Measurements from ENCODE around the gene RCC2.

RCC2 gene

DNA sequence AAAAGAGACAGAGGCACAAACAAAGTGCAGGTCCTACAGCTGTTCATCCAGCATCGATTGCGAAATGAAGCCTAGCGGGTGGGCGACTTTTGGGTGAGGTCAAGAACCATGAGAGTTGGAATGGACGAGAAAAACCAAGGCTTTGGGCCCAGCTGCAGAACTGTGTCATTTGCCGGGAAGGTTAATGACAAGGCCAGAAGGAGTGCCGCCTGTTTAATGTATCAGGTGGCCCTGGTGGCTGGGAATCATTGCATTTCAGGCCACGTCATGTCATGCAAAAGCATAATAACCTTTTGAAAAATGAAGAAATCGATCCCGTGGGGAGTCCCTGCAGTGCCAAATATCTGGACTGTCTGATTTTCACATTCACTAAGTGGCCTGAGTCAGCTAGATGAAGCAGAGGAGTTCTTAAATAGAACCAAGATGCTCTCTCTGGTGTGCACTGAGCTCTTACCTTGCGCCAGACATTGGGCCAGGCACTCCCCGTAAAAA is 8.1 kb upstream of the RCC2 start:
- in situ Hi-C loops (cut with HindIII; ENCODE audit: low sequenced_read_pairs) = no loop called here

DNA sequence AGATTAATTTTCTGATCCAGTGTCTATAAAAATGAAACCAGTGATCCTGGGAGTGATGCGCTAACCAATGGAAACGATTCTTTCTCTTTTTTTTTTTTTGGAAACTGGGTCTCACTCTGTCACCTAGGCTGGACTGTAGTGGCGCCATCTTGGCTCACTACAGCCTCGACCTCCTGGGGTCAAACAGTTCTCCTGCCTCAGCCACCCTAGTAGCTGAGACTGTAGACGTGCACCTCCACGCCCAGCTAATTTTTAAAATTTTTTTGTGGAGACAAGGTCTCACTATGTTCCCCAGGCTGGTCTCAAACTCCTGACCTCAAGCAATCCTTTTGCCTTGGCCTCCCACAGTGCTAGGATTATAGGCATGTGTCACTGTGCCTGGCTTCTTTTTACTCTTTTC is 3.4 kb upstream of the RCC2 start:
- in situ Hi-C loops (cut with HindIII; ENCODE audit: low sequenced_read_pairs) = no loop called here

DNA sequence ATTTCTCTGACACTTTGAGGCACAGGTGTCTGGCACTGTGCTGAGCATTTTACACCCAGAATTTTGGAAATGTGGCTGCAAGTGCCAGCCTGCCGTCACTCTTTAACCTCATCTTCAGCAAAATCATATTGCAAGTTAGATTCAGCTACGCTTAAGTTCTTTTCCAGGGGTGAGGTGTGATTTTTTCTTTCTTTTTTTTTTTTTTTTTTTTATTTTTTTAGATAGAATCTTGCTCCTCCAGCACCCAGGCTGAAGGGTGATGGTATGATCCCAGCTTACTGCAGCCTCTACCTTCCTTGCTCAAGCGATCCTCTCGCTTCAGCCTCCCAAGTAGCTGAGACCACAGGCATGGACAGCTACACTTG is 2.5 kb upstream of the RCC2 start:
- in situ Hi-C loops (cut with HindIII; ENCODE audit: low sequenced_read_pairs) = no loop called here

DNA sequence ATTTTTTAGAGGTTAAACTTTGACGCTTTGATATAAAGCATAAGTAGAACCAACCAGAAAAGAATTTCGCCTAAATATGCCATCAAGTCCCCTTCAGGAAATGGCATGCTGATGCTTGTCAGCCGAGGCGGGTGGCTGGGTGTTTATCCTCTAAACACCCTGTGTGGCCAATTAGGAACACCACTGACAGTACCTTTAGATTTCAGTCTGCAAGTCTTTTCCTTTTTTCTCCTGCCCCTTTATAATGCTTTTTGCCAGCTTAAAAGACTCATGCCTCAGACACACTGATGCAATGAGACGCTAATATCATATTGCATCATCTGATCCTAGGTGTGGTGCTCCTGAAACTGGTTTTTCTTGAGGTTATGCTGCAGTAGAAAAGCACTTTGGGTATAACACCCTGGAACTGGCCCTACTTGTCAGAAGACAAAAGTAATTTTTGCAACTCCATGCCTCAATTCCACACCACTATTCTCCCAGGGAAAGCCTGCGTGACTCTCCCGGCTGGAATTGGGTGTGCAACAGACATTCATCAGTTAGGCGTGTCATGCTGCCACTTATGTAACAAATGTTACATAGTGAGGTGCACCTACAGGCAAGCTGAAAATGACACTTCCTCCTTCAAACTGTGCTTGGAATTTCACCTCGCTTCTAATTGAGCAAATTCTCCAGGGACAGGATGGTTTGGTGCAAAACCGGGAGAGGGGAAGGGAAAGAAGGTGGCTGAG is 2.0 kb upstream of the RCC2 start:
- in situ Hi-C loops (cut with HindIII; ENCODE audit: low sequenced_read_pairs) = no loop called here

DNA sequence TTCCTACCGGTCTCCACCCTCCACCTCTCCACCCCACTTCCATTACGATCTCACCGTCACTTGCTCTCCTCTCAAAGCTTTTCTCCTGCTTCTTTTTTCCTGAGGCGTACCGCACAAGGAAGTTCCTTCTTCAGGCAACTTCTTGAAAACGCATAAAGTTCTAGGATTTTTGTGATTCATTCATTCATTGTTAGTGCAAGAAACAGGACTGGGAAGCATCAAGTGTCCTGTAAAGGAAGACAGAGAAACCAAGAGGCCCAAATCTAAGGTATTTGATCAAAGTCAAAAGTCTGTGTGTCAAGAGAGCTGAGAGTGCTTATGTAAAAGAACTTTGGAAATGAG is 1.3 kb upstream of the RCC2 start:
- in situ Hi-C loops (cut with HindIII; ENCODE audit: low sequenced_read_pairs) = no loop called here

DNA sequence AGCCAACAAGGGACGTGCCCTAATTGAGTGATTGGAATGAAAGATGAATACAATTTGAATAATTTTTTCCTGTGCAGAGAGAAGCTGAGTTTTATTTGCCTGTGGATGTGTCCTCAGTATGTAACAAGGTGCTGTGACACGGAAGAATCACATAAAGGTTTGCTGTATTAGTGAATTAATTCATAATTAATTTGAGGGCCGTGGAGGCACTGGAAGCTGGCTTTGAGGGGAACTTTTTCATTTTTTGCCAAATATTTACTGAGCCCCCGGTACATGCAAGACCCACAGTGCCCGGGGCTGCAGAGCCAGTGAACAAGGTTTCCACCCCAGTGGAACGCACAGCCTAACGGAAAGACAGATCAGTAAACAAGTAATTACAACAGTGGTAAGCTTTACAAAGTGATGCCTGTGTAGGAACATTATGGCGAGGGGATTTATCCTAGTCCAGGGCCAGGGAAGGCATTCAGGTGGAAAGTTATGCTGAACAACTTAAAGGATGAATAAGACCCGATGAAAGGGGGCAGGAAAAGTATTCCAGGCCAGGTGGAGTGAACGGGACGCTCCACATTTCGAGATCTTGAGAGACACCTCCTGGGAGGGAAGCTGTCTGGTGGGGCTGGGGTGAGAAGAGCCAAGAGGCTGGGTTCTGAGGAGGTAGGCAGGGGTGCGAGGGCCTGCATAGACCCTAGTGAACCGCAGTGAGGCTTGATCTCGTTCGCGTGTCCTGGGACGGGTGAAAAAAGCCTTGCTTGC is 773 bp upstream of the RCC2 start:
- in situ Hi-C loops (cut with HindIII; ENCODE audit: low sequenced_read_pairs) = no loop called here

DNA sequence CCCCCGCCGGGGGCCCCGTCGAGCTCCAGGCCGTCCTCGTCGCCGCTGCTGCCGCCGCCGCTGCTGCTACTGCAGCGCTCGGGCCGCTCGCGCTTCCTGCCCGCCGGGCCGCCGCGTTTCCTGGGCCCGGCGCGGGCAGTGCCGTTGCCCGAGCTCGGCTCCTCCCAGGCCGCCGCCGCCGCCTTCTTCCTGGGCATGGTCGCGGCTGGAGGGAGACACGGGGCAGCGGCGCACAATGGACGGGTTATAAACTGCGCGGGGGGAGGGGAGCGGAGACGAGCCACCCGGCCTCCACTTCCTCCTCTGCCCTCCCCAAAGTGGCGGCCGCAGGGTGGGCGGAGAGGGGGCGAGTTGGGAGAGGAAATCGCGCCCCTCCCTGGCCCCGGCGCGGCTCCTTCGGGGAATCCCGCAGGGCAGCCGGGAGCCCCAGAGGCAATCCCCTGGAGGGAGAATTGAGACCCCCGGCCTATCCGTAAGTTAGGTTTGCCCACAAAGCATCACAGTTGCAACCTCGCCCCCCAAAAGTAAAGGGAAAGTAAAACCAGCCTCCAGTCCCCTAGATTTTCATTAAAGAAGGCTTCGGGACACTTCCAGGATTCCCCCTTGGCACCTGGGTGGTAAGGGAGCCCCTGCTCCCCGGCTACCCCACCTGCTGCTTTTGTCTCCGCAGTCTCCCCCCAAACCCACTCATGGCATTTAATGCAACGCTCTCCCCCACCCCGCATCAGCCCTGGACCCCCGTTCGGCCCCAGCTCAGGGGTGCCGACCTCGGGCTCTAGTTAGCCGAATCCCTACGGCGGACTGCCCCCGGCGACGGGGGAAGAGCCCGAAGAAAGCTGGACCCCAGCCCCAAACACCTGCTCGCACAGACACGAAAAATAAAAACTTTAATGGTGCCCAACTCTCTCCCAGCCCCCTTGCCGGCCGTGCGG is 893 bp downstream of the RCC2 start:
- in situ Hi-C loops (cut with HindIII; ENCODE audit: low sequenced_read_pairs) = no loop called here

DNA sequence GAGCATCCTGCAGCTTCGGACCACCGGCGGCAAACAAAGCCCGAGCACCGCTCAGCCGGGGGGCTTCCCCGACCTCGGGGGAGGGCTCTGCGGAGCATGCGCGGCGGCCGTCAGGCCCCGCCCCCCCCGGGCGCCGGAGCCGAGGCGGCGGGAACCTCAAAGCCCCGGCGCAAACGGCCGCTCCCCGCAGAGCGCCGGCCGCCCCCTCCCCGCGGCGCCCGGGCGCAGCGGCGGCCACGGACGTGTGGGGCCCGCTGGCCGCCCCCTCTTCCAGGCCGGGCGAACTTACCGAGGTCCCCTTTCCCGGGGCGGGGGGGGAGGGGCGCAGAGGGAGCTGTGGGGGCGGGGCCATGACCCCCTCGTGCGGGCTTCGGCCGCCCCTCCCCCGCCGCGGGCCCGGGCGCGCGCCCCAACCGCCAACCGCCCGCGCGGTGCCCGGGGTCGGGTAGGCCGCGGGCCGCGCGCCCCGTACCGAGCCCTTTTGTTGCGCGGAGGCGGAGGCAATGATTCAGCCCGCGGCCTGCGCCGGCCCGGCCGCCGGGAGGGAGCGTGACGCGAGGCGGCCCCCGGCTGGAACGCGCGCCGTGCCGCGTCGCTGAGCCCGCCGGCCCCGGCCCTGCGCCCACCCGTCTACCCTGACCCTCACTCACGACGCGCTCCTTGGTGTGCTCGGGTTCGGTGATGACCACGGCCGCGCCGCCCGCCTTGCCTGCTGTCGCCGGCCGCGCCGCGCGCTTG is 1.7 kb downstream of the RCC2 start:
- in situ Hi-C loops (cut with HindIII; ENCODE audit: low sequenced_read_pairs) = no loop called here

DNA sequence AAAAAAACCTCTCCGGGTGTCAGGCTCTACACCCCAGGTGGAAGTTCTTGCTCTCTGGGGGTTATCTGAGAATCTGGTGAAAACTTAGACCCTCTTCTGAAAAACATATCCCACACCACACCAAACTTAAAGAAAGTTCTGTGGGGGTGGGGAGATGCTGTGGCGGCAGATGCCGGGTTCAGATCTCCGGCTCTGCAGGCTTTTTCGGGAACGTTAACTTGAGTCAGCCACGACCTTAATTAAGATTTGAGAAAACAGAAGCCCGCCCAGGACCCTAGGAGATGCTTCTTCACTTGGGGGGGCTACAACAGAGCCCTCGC is 2.3 kb downstream of the RCC2 start:
- in situ Hi-C loops (cut with HindIII; ENCODE audit: low sequenced_read_pairs) = no loop called here

DNA sequence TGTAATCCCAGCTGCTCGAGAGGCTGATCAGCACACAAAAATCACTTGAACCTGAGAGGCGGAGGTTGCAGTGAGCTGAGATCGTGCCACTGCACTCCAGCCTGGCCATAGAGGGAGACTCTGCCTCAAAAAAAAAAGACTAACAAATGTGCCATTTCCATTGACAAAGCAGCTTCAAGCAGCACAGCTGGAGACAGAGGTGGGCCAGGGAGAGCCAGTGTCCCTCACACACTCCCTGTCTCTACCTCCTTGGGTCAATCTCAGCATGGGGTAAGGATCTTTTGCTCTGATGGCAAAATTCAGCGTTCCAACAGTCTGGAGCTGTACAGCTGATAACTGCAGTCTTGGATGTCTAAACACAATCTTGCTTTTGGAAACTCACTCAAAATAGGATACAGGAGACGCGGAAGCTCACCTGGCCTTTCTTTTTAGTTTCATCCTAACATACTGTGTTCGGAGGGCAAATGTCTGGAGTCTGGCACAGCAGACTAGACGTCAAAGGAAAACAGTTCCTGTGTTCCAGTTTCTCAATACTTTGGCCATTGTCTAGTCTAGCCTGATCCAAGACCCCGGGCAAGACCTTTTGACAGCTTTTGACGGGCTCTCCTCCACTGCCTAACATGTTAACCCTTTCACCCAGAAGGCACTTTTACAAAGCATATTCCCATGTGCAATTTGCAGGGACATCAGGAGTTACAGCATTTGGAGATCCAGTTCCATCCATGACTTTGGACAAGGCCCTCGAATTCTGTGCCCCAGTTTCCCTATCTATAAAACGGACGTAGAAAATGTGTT is 2.9 kb downstream of the RCC2 start:
- in situ Hi-C loops (cut with HindIII; ENCODE audit: low sequenced_read_pairs) = no loop called here

DNA sequence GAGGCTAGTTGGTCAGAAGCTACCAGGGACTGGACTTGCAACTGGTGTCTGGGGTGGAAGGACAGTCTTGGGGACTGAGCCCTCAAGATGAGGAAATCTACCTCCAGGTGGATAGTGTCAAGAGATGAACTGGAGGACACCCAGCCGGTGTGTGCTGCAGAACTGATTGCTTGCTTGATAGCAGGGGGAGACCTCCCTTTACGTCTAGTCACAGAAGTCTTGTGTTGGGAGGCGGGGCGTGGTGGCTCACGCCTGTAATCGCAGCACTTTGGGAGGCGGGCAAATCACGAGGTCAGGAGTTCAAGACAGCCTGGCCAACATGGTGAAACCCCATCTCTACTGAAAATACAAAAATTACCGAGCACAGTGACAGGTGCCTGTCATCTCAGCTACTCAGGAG is 4.9 kb downstream of the RCC2 start:
- in situ Hi-C loops (cut with HindIII; ENCODE audit: low sequenced_read_pairs) = no loop called here

DNA sequence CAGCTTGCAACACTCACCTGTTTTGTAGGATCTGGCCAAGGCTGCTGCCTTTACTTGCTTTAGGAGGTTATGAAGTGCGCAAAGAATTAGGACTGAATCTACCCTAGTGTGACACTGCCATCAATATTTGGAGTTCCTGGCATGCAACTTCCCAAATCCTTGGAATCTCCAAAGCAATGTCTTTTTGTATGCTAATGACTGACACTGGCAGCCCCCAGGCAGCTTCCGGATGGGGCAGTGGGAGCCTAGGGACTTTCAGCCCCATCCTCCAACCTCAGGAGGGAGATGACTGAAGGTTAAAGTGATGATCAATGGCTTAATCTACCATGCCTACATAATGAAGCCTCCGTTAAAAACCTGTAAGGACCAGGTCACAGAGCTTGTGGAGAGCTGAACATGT is 5.5 kb downstream of the RCC2 start:
- in situ Hi-C loops (cut with HindIII; ENCODE audit: low sequenced_read_pairs) = no loop called here

DNA sequence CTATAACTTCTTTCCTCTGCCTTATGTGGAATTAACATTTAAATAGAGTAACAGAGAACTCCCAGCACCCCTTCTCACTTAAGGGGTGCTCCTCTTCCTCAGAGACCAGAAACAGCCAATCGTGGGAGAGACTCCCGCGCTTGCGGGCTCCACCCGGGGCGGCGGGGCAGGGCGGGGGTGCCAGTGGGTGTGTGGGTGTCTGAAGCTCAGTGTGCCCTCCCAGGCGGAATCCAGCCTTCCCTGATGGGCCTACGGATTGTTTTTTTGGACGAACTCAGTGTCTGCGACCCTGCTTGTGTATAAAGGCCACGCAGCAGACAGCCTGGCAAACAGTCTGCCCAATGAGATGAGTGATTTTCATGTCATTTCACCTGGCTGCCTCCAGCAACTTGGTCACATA is 6.2 kb downstream of the RCC2 start:
- in situ Hi-C loops (cut with HindIII; ENCODE audit: low sequenced_read_pairs) = no loop called here

DNA sequence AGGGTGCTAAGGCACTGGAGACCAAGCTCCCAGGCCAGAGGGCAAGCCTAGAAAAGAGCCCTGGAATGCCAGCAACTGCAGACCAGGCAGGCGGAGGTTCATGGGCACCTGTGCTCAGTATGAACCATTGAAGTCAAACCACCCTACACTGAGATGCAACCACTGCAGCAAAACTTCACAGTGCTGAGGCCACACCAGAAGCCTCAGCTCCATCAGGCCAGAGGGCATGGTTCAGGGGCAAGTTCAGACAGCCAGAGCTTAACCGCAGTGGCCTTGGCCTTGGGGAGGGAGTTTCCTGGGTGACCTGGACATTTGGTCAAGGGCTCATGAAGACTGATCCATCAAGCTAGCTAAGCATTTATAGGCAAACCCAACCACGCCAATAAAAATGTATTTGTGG is 7.1 kb downstream of the RCC2 start:
- in situ Hi-C loops (cut with HindIII; ENCODE audit: low sequenced_read_pairs) = no loop called here

DNA sequence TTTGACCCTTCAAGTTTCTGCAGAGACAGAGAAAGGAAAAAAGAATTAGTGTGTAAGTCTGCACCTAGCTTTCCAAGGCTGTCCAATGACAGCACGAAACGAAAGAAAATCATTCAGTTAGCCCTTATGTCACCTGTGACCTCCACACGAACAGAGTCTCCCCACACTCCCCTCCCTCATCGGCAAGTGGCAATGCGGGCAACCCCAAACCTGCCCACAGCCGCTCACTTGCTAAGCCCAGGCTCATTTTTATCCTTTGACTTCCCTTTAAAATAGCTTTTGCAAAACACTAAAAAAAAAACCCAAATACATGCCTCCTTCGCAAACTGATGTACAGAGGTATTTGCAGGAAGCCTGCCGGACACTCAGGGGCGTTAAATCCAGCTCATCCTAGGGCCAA is 10.3 kb downstream of the RCC2 start:
- in situ Hi-C loops (cut with HindIII; ENCODE audit: low sequenced_read_pairs) = no loop called here

DNA sequence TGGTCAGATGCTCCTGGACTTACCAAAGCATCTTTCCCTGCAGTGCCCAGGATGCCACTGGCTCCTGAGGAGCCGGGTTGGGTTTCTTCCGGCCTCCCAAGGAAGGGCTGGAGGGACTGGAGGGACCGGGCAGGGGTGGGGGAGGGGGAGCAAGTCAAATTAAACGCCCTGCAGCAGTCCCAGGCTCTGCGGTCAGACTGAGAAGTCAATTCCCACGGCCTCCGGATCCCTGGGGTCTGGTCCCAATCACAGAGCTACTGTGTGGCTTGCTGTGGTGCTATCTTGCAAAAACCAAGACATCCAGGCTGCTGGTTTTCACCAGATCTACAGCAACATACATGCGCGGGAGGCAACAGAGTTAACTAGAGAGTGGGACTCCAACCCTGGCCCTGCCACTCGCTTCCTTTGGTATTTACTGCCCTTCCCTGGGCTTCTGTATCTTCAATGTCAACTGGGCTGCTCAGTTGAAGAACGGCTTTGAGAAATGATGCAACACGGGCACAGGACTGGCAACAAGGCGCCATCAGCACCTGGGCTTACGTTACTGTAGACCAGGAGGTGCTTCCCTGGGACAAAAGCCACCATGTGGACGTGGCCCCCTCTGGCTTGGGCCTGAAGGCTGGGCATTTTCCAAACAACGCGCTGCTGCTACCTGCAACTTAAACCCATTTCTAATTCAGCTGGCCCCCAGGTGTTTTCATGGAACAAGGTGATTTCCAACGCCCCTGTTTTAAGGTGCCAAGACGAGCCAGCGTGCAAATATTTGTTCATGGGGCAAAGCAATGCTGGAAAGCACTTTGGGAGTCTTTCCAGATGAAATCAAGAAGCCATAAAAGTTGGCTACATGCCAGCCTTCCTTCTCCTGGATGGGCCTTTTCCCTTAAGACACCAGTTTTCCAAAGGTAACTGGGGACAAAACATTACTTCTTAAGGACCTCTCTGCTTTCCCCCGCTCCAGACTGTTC is 11.5 kb downstream of the RCC2 start:
- in situ Hi-C loops (cut with HindIII; ENCODE audit: low sequenced_read_pairs) = no loop called here

DNA sequence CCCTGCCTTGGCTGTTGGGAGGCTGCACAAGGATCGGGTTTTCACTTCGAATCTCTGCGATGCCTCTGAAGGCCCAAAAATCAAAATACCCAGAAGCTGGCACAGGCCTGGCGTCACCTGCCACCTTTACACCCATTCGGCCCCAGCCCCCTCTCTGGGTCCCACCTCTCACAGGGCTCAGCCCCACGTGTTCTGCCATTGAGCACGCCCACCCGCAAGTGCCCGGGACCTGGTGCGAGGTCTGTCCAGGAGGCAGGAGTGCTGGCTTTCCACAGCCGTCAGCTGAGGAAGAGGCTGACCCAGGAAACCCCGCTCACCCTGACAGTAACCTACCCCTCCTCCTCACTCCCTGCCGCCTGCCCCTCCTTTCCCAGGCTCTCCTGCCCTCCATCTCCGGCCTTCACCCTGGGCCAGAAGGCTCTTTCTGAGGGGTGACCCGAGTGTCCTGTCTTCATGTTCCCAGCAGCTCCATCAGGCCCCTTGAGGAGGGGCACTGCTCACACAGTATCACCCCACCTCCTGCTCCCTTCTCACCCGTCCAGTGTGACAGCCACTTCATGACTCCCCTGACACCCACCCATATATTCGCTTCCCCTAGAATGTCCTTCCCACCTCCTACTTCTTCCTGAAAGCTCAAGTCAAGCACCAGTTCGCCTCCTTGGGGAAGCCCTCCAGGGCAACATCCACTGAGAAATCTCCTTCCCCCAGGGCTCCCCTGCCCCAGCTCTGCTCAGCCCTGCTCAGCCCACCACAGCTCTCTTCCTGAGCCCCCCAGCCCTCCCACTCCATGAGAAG is 13.5 kb downstream of the RCC2 start:
- in situ Hi-C loops (cut with HindIII; ENCODE audit: low sequenced_read_pairs) = no loop called here

DNA sequence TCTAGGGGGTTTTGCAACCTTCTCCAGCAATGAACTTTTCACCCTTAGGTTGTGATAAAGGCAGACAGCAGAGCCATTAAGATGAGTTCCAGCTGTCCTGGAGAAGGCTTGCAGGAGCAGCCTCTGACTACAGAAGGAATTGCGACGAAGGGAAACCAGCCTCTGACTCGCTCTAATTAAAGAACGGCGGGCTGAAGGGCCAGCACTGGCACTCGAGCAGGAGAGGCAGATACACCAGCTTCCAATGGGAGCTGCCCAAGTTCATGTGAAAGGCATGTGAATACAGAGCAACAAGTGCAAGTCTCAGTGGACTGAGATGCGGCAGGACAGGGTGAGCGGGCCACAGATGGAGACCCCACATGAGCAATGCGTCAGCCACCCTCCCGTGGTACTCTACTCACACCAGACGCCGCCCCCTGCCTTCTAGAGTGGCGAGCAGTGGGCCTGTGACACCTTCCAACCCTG is 15.7 kb downstream of the RCC2 start:
- in situ Hi-C loops (cut with HindIII; ENCODE audit: low sequenced_read_pairs) = no loop called here
